Ovary (tissue), 3 donors: ENCODE data around the gene SLITRK3.

Experiments
- EP300 ChIP-seq: sonication (generic); formaldehyde crosslinking; IDR thresholded peaks from one replicate; pipeline ENCODE4 v1.6.1; 2017; ENCODE audit warnings: antibody characterized with exemption
- POLR2A ChIP-seq: fragments of 450-650 bp; IDR thresholded peaks from one replicate; pipeline ENCODE4 v1.6.1; 2017; ENCODE audit warnings: antibody characterized with exemption, mild to moderate bottlenecking, moderate library complexity
- TF ChIP-seq, protein P1 (sequence below), 3 donors: fragments of 450-650 bp in 2 of 3; fragments of 200-600 bp in 1 of 3; IDR thresholded peaks; one replicate each; pipeline versions ENCODE4 v1.5.1 to v1.8.0; 2016 to 2022; ENCODE audit warnings: antibody characterized with exemption in 3 of 3, mild to moderate bottlenecking in 1 of 3
- donor health status: DM: no; HTN: no; CAD: no.

DNA sequence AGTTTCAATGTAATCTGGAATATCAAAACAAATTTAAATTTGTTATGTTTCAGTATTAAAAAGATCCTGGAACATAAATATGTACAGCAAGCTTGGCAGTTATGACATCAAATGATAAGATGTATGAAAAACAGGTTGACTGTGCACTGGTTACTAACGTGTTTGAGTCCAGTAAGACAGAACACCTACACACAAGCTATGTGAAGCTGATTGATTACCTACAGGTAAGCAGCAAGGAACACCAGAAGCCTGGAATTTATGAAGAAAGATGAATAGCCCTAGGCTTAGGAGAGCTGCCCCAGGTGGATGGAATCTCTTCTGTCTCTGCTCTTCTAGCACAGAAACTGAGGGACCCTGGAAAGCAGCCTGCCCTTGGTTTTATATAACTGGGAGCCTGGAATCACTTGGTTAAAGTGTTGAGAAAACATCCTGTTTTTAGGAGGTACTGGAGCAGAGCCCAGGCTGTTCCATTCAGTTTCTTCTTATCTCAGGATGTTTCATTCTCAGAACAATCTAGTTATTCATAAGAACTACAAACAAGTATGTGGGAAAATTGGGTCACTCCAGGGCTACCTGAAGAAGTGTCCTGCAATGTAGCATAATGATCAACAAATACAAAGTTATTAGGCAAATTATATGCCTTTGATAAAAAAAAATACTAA lies 36.3 kb downstream of the SLITRK3 start:
- TF ChIP-seq, protein P1, sequence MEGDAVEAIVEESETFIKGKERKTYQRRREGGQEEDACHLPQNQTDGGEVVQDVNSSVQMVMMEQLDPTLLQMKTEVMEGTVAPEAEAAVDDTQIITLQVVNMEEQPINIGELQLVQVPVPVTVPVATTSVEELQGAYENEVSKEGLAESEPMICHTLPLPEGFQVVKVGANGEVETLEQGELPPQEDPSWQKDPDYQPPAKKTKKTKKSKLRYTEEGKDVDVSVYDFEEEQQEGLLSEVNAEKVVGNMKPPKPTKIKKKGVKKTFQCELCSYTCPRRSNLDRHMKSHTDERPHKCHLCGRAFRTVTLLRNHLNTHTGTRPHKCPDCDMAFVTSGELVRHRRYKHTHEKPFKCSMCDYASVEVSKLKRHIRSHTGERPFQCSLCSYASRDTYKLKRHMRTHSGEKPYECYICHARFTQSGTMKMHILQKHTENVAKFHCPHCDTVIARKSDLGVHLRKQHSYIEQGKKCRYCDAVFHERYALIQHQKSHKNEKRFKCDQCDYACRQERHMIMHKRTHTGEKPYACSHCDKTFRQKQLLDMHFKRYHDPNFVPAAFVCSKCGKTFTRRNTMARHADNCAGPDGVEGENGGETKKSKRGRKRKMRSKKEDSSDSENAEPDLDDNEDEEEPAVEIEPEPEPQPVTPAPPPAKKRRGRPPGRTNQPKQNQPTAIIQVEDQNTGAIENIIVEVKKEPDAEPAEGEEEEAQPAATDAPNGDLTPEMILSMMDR (IDR thresholded peaks at IDR 0.05), result no peak
- TF ChIP-seq POLR2A, result no peak
- no peak for TF ChIP-seq EP300
